HG03432 (cell line): ENCODE measurements around the gene MBD3.

Source experiments
- ATAC-seq: cut with Tn5 transposase; IDR thresholded peaks from one replicate; pipeline ENCODE4 v1.9.1; 2021; ENCODE audit warnings: mild to moderate bottlenecking, moderate library complexity; ENCODE audit not compliant: unreplicated experiment

The MBD3 gene

GRCh38 chr19:1524287-1524971 lies 68.2 kb downstream of the MBD3 start:
- no peak for ATAC-seq
